GM21723 (cell line): Measurements from ENCODE around the gene SSR4.
A peak's percentile ranks its signal among the peaks of the same experiment; 100 is the strongest.
"Not testable (repeated sequence)": the region's sequence is repeated elsewhere in the genome, so short reads cannot be mapped to it uniquely, and the experiment has no call there.

Experiments
- ATAC-seq: cut with Tn5 transposase; IDR thresholded peaks from one replicate; pipeline ENCODE4 v1.9.1; 2021; ENCODE audit warnings: mild to moderate bottlenecking, moderate library complexity; ENCODE audit not compliant: unreplicated experiment

SSR4 gene

GRCh38 chrX:153794018-153794896, at the start of gene SSR4, which contains the start of gene IDH3G:
Gene SSR4, plus strand, starts transcription at chrX:153794668. Its CDS starts 20 bp downstream, at chrX:153794688.
Gene IDH3G, minus strand, starts transcription at chrX:153794375. Its CDS starts 49 bp downstream, at chrX:153794326.
- peak; percentile 90 for ATAC-seq

GRCh38 chrX:153745067-153745433, 49.4 kb upstream of the SSR4 start:
- not testable (repeated sequence) for ATAC-seq

- ATAC-seq: no peak
These were observed 48.1 kb upstream of the SSR4 start for GRCh38 chrX:153746359-153746758.

GRCh38 chrX:153746991-153747390, 47.5 kb upstream of the SSR4 start:
- ATAC-seq: not testable (repeated sequence)

GRCh38 chrX:153749017-153749416, 45.5 kb upstream of the SSR4 start:
- not testable (repeated sequence) for ATAC-seq

GRCh38 chrX:153750127-153750774, 44.2 kb upstream of the SSR4 start:
- ATAC-seq: no peak

- no peak for ATAC-seq
These were observed 39.3 kb upstream of the SSR4 start for GRCh38 chrX:153755136-153755535.

GRCh38 chrX:153761863-153762262, 32.6 kb upstream of the SSR4 start:
- ATAC-seq: no peak

GRCh38 chrX:153762626-153763173, 31.8 kb upstream of the SSR4 start:
- no peak for ATAC-seq

GRCh38 chrX:153763298-153763932, 31.1 kb upstream of the SSR4 start:
- ATAC-seq: no peak

- ATAC-seq: peak; percentile 64
These were observed 30.3 kb upstream of the SSR4 start, which contains the start of gene PLXNB3 for GRCh38 chrX:153763989-153764755. Gene PLXNB3, plus strand, starts transcription at chrX:153764249. Its CDS starts 1,287 bp downstream, at chrX:153765536.

GRCh38 chrX:153764786-153765137, 29.7 kb upstream of the SSR4 start:
- ATAC-seq: no peak

- ATAC-seq: no peak
These were observed 29.1 kb upstream of the SSR4 start for GRCh38 chrX:153765138-153766079.

GRCh38 chrX:153766098-153766817, 28.2 kb upstream of the SSR4 start:
- no peak for ATAC-seq

- no peak for ATAC-seq
These were observed 27.4 kb upstream of the SSR4 start for GRCh38 chrX:153766871-153767673.

- no peak for ATAC-seq
These were observed 26.8 kb upstream of the SSR4 start for GRCh38 chrX:153767674-153768055.

GRCh38 chrX:153768311-153769157, 25.9 kb upstream of the SSR4 start:
- no peak for ATAC-seq
